H1 (cell line): ENCODE measurements around the gene ACACA. TPM values are rescaled to one million over a fixed set of nuclear protein-coding genes. Genes with fewer than 3 reads are reported as not detected.

Experiments
- CTCF ChIA-PET: fragments of 300-600 bp; sonication (Branson Sonifier 250); formaldehyde crosslinking; loops from one replicate; lab custom pipeline; 2021; ENCODE audit not compliant: partially characterized antibody; lab: Charles Lee
- POLR2A ChIA-PET: fragments of 300-600 bp; sonication (Branson Sonifier 250); formaldehyde crosslinking; loops from one replicate; lab custom pipeline; 2021; ENCODE audit warnings: inconsistent platforms; ENCODE audit not compliant: partially characterized antibody; lab: Charles Lee
- DNase-seq, 2 experiments: peaks; one replicate each; pipeline versions ENCODE4 v3.0.0 to v3.0.0-alpha.2; 2010 to 2022; ENCODE audit warnings: low spot score in 2 of 2, low read depth in 1 of 2, mixed read lengths in 1 of 2
- FAIRE-seq: peaks from 2 replicates; lab custom pipeline; 2011; peaks lifted over from hg19 to GRCh38; lab: Jason Lieb, UNC
- H2AFZ ChIP-seq: 2 replicates; pipeline ENCODE4 v1.8.1; 2012; ENCODE audit warnings: low read length, inconsistent platforms
- H2AK5ac ChIP-seq: 2 replicates; pipeline ENCODE4 v1.6.1; 2013; ENCODE audit warnings: low read depth, low read length
- H2BK120ac ChIP-seq: replicated peaks from 2 replicates; pipeline ENCODE3; 2013; ENCODE audit warnings: low read depth, low read length, inconsistent platforms
- H2BK12ac ChIP-seq: 2 replicates; pipeline ENCODE4 v1.6.1; 2013; ENCODE audit warnings: low read depth, low read length
- H2BK15ac ChIP-seq: 2 replicates; pipeline ENCODE4 v1.6.1; 2013; ENCODE audit warnings: low read length
- H2BK20ac ChIP-seq: 2 replicates; pipeline ENCODE4 v1.6.1; 2013; ENCODE audit warnings: low read length
- H2BK5ac ChIP-seq: 2 replicates; pipeline ENCODE4 v1.6.1; 2013; ENCODE audit warnings: low read depth, low read length
- H3K14ac ChIP-seq: 2 replicates; pipeline ENCODE4 v1.6.1; 2013; ENCODE audit warnings: inconsistent platforms; ENCODE audit not compliant: insufficient read length
- H3K18ac ChIP-seq: 2 replicates; pipeline ENCODE4 v1.6.1; 2013; ENCODE audit warnings: low read length; ENCODE audit errors: extremely low read depth
- H3K23ac ChIP-seq: 2 replicates; pipeline ENCODE4 v1.6.1; 2013; ENCODE audit warnings: inconsistent platforms; ENCODE audit not compliant: insufficient read length
- H3K23me2 ChIP-seq: 2 replicates; pipeline ENCODE4 v1.6.1; 2013; ENCODE audit warnings: low read depth, low read length
- H3K27ac ChIP-seq: 2 replicates; pipeline ENCODE4 v1.6.1; 2011; ENCODE audit warnings: low read depth, low read length, inconsistent platforms
- H3K27me3 ChIP-seq, 4 experiments: replicated peaks in 1 of 4; 1 replicate in 1 of 4; 2 replicates in 3 of 4; pipeline versions ENCODE4 v1.6.1 to v1.8.1; 2011 to 2013; ENCODE audit warnings: low read length in 3 of 4, mild to moderate bottlenecking in 3 of 4, inconsistent platforms in 2 of 4, mixed read lengths in 2 of 4, moderate library complexity in 1 of 4; ENCODE audit not compliant: control insufficient read depth in 3 of 4, insufficient read depth in 3 of 4; ENCODE audit errors: extremely low read depth in 1 of 4
- H3K36me3 ChIP-seq, 4 experiments: 2 replicates each; pipeline versions ENCODE4 v1.6.1 to v1.8.1; 2011 to 2013; ENCODE audit warnings: mild to moderate bottlenecking in 4 of 4, low read length in 3 of 4, moderate library complexity in 2 of 4, control low read depth in 1 of 4, inconsistent platforms in 1 of 4; ENCODE audit not compliant: insufficient read depth in 4 of 4, control insufficient read depth in 2 of 4
- H3K4ac ChIP-seq: replicated peaks from 2 replicates; pipeline ENCODE3; 2013; ENCODE audit warnings: low read length, low read depth, mixed read lengths, inconsistent platforms; ENCODE audit not compliant: insufficient read length
- H3K4me1 ChIP-seq, 4 experiments: replicated peaks in 1 of 4; 1 replicate in 1 of 4; 2 replicates in 3 of 4; pipeline versions ENCODE4 v1.6.1 to v1.8.1; 2011 to 2013; ENCODE audit warnings: low read length in 3 of 4, inconsistent platforms in 2 of 4, mixed read lengths in 1 of 4; ENCODE audit not compliant: insufficient read depth in 4 of 4, control insufficient read depth in 3 of 4
- H3K4me2 ChIP-seq, 2 experiments: 2 replicates each; pipeline versions ENCODE4 v1.6.1 to v1.8.1; 2011 to 2013; ENCODE audit warnings: low read depth in 2 of 2, low read length in 2 of 2, control low read depth in 1 of 2, inconsistent platforms in 1 of 2, mild to moderate bottlenecking in 1 of 2; ENCODE audit not compliant: insufficient read depth in 1 of 2
- H3K4me3 ChIP-seq, 4 experiments: fragments of 200-600, 300-600 bp in 1 of 4; sonication (generic), shearing (Covaris generic), sonication (Bioruptor Twin) in 1 of 4; 2 replicates each; pipeline versions ENCODE4 v1.5.1 to v1.8.1; 2011 to 2016; ENCODE audit warnings: low read length in 4 of 4, low read depth in 3 of 4, control low read depth in 2 of 4, inconsistent platforms in 2 of 4, mild to moderate bottlenecking in 2 of 4, mixed read lengths in 1 of 4, moderate library complexity in 1 of 4; ENCODE audit not compliant: insufficient read depth in 2 of 4; ENCODE audit errors: extremely low read depth in 1 of 4
- H3K56ac ChIP-seq: replicated peaks from 2 replicates; pipeline ENCODE3; 2013; ENCODE audit warnings: low read depth, mild to moderate bottlenecking, mixed read lengths, low read length, inconsistent platforms; ENCODE audit not compliant: insufficient read length
- H3K79me1 ChIP-seq: 2 replicates; pipeline ENCODE4 v1.6.1; 2013; ENCODE audit warnings: low read depth, low read length, control low read depth
- H3K79me2 ChIP-seq, 2 experiments: 2 replicates each; pipeline versions ENCODE4 v1.6.1 to v1.8.1; 2012 to 2013; ENCODE audit warnings: low read length in 2 of 2, mild to moderate bottlenecking in 2 of 2, inconsistent platforms in 1 of 2; ENCODE audit not compliant: insufficient read depth in 2 of 2, control insufficient read depth in 1 of 2
- H3K9ac ChIP-seq, 4 experiments: replicated peaks in 1 of 4; 1 replicate in 1 of 4; 2 replicates in 3 of 4; pipeline versions ENCODE4 v1.6.1 to v1.8.1; 2011 to 2013; ENCODE audit warnings: low read depth in 3 of 4, low read length in 3 of 4, control low read depth in 2 of 4, mild to moderate bottlenecking in 2 of 4, moderate library complexity in 2 of 4, inconsistent platforms in 1 of 4; ENCODE audit errors: extremely low read depth in 1 of 4
- H3K9me3 ChIP-seq, 2 experiments: 2 replicates each; pipeline versions ENCODE4 v1.6.1 to v1.8.1; 2012 to 2013; ENCODE audit warnings: mild to moderate bottlenecking in 2 of 2, moderate library complexity in 2 of 2, control low read depth in 1 of 2, inconsistent platforms in 1 of 2, low read depth in 1 of 2, low read length in 1 of 2, mixed read lengths in 1 of 2; ENCODE audit not compliant: insufficient read depth in 2 of 2
- H4K20me1 ChIP-seq, 2 experiments: replicated peaks in 1 of 2; 2 replicates each; pipeline versions ENCODE3 to v1.8.1; 2011 to 2013; ENCODE audit warnings: inconsistent platforms in 2 of 2, low read length in 2 of 2, mild to moderate bottlenecking in 1 of 2; ENCODE audit not compliant: insufficient read depth in 2 of 2, control insufficient read depth in 1 of 2
- H4K5ac ChIP-seq: 2 replicates; pipeline ENCODE4 v1.6.1; 2013; ENCODE audit warnings: low read length, low read depth, mixed read lengths, inconsistent platforms; ENCODE audit not compliant: insufficient read length
- H4K8ac ChIP-seq: 2 replicates; pipeline ENCODE4 v1.8.0; 2013; ENCODE audit warnings: mild to moderate bottlenecking, moderate library complexity, low read length, inconsistent platforms; ENCODE audit not compliant: insufficient read depth; ENCODE audit errors: extremely low read depth
- H4K91ac ChIP-seq: replicated peaks from 2 replicates; pipeline ENCODE3; 2013; ENCODE audit warnings: low read length, mixed read lengths, inconsistent platforms; ENCODE audit not compliant: insufficient read length
- CHD1 ChIP-seq: IDR thresholded peaks from 2 replicates; pipeline ENCODE4 v1.6.1; 2012; ENCODE audit warnings: low read depth, low read length, improper control_type of control experiment
- CTBP2 ChIP-seq: IDR thresholded peaks from 2 replicates; pipeline ENCODE4 v1.7.0; 2011; ENCODE audit warnings: borderline replicate concordance, mild to moderate bottlenecking, moderate library complexity, mixed read lengths, low read length; ENCODE audit not compliant: insufficient read depth, insufficient read length
- EP300 ChIP-seq, 2 experiments: IDR thresholded peaks; 1 replicate in 1 of 2; 2 replicates in 1 of 2; pipeline ENCODE4 v1.6.1; 2011 to 2012; ENCODE audit warnings: low read depth in 2 of 2, low read length in 2 of 2, mild to moderate bottlenecking in 2 of 2, borderline replicate concordance in 1 of 2, inconsistent platforms in 1 of 2, moderate library complexity in 1 of 2
- MAX ChIP-seq: IDR thresholded peaks from 2 replicates; pipeline ENCODE4 v1.6.1; 2012; ENCODE audit warnings: inconsistent platforms
- SIN3A ChIP-seq, 2 experiments: IDR thresholded peaks in 1 of 2; conservative IDR thresholded peaks in 1 of 2; 2 replicates each; pipeline ENCODE4 v1.6.1; 2011 to 2012; ENCODE audit warnings: low read length in 2 of 2, improper control_type of control experiment in 1 of 2, low read depth in 1 of 2, mild to moderate bottlenecking in 1 of 2
- SIRT6 ChIP-seq: IDR thresholded peaks from one replicate; pipeline ENCODE4 v1.7.1; 2012; ENCODE audit warnings: low read length, inconsistent platforms
- WGBS, 2 experiments: shearing (Covaris generic) in 1 of 2; methylation state at CpG; one replicate each; pipeline versions ENCODE4 v1.1.6 to v1.1.7; 2013 to 2015; ENCODE audit warnings: low lambda C conversion rate in 2 of 2, mixed read lengths in 2 of 2, inconsistent platforms in 1 of 2, low coverage in 1 of 2, missing lambda C conversion rate in 1 of 2; ENCODE audit not compliant: insufficient replicate concordance in 2 of 2, insufficient coverage in 1 of 2, insufficient read length in 1 of 2; ENCODE audit errors: extremely low coverage in 1 of 2, missing lambda C conversion rate in 1 of 2; 5-methylcytosine and 5-hydroxymethylcytosine counted together
- polyA plus RNA-seq, 7 experiments: library from polyadenylated mRNA; depleted of rRNA in 3 of 7; stranded (reverse) in 5 of 7; unstranded in 2 of 7; fragments of >200 nt in 5 of 7; fragments of 200-250 nt in 2 of 7; gene quantifications; 1 replicate in 5 of 7; 2 replicates in 1 of 7; 4 replicates in 1 of 7; pipeline versions ENCODE4 v1.2.1 to v1.2.3, GENCODE V29; 2011 to 2013; ENCODE audit warnings: missing spikeins in 2 of 7, mixed read lengths in 2 of 7
- total RNA-seq: library from RNA; stranded (reverse); fragmentation: NEBNext Ultra II Directional; extraction: Animal tissue kit (Norgen Biotek cat#: 25700); gene quantifications from 2 replicates; pipeline ENCODE4 v1.2.1, GENCODE V29; 2021

ACACA gene
- total and polyA plus RNA-seq, 2 of the 8 experiments (the other 6 are each of a cell fraction or from before 2014, with no cell fraction given) = 74.0 to 160 TPM

GRCh38 chr17:37137906-37138514 lies 268.6 kb downstream of the ACACA start:
- no peak overlapping the region for H3K14ac ChIP-seq
- H3K9me3 ChIP-seq = no peaks in the 10 kb centered on the region
- no peak overlapping the region for H2BK20ac ChIP-seq
- H3K79me1 ChIP-seq = no peaks in the 10 kb centered on the region
- no peak overlapping the region for H2AFZ ChIP-seq
- H4K8ac ChIP-seq = no peak overlapping the region
- no peak for TF ChIP-seq CTBP2
- TF ChIP-seq MAX = no peak
- TF ChIP-seq SIRT6 = no peak
- TF ChIP-seq SIN3A (conservative IDR thresholded peaks at IDR 0.05 in 1 of 2, IDR thresholded peaks at IDR 0.05 in 1 of 2; ENCODE audit: low read depth in 1 of 2, low read length in 2 of 2) = no peak
- no peak for TF ChIP-seq CHD1
- TF ChIP-seq EP300 (IDR thresholded peaks at IDR 0.05; ENCODE audit: borderline replicate concordance in 1 of 2, low read depth in 2 of 2, low read length in 2 of 2) = no peak
- TF ChIP-seq, all 59 proteins: peak for 0
- FAIRE-seq = no peak
- Histone ChIP-seq H3K79me2 (no peaks in the 10 kb centered on the region), H3K4me3 (no peak overlapping the region), H2BK15ac (no peak overlapping the region), H2BK12ac (no peak overlapping the region), H3K4me2 (no peak overlapping the region), H2AK5ac (no peak overlapping the region), H3K27me3 (no peaks in the 10 kb centered on the region), H2BK5ac (no peak overlapping the region), H3K18ac (no peak overlapping the region), H3K23me2 (no peaks in the 10 kb centered on the region), H3K36me3 (peaks cover 0 to 14% (median 0%) of the 10 kb centered on the region in 4 experiments; a peak in 2 of 8 replicates), H3K9ac (no peak overlapping the region), H4K5ac (no peak overlapping the region), H3K27ac (no peak overlapping the region), H2BK120ac (no peak overlapping the region), H3K4ac (no peak overlapping the region), H4K91ac (no peak overlapping the region), H3K4me1 (peaks cover 0 to 10% (median 9%) of the 10 kb centered on the region in 4 experiments; a peak in 4 of 7 replicates), H3K56ac (no peak overlapping the region), H4K20me1 (no peaks in the 10 kb centered on the region), H3K23ac (no peak overlapping the region)
- no peak for DNase-seq
- CTCF ChIA-PET = interaction anchor here (0.5 to 3.0 kb wide), 18 partner anchors 9 to 232 kb away, joined by 3 to 12 read pairs (median 5); no protein-coding TSS in a partner anchor
- WGBS, 2 experiments = 91% methylated on average over 6 of the region's 6 CpGs; no CpG with 5 or more reads in 1 of the 2 experiments
- POLR2A ChIA-PET = interaction anchor here (1.0 kb wide), 1 partner anchor 13 kb away, joined by 3 read pairs; no protein-coding TSS in a partner anchor
